Stimulated activated CD4-positive, alpha-beta T cell treated with anti-CD3 and anti-CD28 coated beads, Interleukin-4, amount 100 ng/mL, for 1 hour (primary cell): ENCODE results near the gene GRK4.
"Not testable (repeated sequence)": the region's sequence is repeated elsewhere in the genome, so short reads cannot be mapped to it uniquely, and the experiment has no call there.

ENCODE experiments used
- DNase-seq: peaks from one replicate; pipeline ENCODE4 v3.0.0-alpha.2; 2020

The GRK4 gene

DNA sequence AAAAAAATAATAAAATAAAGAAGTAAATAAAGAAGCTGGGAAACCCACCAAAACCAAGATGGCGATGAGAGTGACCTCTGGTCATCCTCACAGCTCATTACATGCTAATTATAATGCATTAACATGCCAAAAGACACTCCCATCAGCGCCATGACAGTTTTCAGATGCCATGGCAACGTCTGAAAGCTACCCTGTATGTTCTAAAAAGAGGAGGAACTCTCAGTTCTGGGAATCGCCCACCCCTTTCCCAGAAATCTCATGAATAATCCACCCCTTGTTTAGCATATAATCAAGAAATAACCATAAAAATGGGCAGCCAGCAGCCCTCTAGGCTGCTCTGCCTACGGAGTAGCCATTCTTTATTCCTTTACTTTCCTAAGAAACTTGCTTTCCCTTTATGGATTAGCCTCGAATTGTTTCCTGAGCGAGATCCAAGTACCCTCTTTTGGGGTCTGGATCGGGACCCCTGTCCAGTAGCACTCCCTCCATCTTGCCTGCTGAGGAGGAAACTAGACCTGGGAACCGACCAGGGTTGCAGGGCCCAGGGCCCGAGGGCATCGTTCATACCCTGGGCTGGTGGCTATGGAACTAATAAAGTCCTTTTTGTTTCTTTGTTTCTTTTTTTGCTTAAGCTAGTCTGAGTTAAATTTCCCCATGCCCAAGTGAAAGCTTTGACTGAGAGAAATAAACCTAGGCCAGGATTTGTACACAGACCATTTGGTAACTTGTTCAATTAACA lies 80.1 kb downstream of the GRK4 start:
- no peak for DNase-seq

GRCh38 chr4:3044870-3045819 lies 81.8 kb downstream of the GRK4 start:
- peak; percentile 30 for DNase-seq

DNA sequence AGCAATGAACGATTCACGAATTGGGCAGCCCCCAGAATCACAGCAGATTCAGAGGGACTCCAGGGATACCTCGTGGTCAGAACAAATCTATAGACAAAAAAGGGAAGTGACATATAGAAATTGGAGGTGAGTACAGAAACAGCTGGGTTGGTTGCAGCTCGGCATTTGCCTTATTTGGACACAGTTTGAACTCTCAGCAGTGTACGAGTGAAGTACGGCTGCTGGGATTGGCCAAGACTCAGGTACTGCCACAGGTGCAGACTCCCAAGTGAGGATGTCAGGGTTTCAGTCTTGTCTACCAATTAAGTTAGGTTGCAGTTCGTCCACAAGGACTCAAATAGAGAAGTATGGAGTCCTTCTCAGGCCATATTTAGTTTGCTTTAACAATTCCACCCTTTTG lies 82.8 kb downstream of the GRK4 start:
- no peak for DNase-seq

GRCh38 chr4:3046623-3047022 lies 83.3 kb downstream of the GRK4 start:
- no peak for DNase-seq

GRCh38 chr4:3047464-3048286 lies 84.3 kb downstream of the GRK4 start:
- peak; percentile 60 for DNase-seq

GRCh38 chr4:3051141-3051897 lies 87.9 kb downstream of the GRK4 start:
- DNase-seq, result not testable (repeated sequence)

DNA sequence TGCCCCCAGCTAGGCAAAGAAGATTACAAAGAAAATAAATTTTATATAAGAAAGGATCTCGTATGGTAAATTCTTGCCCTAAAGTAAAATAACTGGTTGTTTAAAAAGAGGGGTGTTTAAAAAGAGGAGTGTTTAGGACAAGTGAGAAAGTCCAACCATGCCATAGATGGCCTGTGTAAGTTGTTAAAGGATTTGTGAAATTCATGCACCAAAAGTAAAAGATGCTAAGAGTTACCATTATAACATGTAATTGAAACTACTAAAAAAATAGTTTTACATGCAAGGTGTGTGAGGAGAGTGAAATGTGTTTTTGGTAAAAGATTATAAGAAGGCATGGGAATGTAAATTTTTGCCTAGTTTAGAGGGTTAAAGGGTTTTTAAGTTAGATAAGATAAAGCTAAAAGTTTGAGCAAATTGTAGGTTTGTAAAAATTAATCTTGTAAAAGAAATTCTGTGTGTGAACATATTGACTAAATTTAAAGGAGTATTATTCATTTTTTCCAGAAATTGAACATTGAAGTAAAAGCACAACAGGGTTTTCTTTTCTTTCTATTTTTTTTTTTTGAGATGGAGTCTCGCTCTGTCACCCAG lies 90.9 kb downstream of the GRK4 start:
- no peak for DNase-seq

DNA sequence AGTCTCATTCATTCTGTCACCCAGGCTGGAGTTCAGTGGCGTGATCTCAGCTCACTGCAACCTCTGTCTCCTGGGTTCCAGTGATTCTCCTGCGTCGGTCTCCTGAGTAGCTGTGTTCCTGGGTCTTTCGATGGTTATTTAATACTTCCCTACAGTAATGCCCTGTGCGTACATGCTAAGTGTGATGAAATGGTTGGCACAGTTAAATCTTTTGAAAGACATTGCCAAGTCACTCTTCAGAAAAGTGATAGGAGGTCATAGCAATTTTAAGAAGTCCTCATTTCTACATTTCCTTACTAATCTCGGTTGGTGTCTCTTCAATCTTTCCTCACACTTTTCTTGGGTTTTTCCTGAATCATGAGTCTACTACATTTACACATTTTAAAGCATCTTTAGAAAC lies 96.6 kb downstream of the GRK4 start:
- DNase-seq, result no peak

DNA sequence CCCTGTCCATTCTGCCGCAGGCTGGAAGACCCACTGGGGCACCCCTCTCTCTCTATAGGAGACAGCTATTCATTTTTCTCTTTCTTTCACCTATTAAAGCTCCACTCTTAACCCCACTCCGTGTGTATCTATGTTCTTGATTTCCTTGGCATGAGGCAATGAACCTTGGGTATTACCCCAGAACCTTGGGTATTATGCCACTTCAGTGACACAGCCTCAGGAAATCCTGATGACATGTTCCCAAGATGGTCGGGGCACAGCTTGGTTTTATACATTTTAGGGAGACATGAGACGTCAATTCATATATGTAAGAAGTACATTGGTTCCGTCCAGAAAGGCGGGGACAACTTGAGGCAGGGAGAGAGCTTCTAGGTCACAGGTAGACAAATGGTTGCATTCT lies 97.6 kb downstream of the GRK4 start:
- no peak for DNase-seq

GRCh38 chr4:3062471-3062870 lies 99.1 kb downstream of the GRK4 start:
- DNase-seq, result no peak

GRCh38 chr4:3065551-3065950 lies 102.2 kb downstream of the GRK4 start:
- DNase-seq, result no peak

GRCh38 chr4:3066836-3067400 lies 103.5 kb downstream of the GRK4 start:
- DNase-seq, result no peak

GRCh38 chr4:3067473-3068001 lies 104.2 kb downstream of the GRK4 start:
- DNase-seq, result no peak

- no peak for DNase-seq
Measured at GRCh38 chr4:3069661-3070199, 106.4 kb downstream of the GRK4 start.

- no peak for DNase-seq
Measured at GRCh38 chr4:3070709-3071500, 107.5 kb downstream of the GRK4 start.

DNA sequence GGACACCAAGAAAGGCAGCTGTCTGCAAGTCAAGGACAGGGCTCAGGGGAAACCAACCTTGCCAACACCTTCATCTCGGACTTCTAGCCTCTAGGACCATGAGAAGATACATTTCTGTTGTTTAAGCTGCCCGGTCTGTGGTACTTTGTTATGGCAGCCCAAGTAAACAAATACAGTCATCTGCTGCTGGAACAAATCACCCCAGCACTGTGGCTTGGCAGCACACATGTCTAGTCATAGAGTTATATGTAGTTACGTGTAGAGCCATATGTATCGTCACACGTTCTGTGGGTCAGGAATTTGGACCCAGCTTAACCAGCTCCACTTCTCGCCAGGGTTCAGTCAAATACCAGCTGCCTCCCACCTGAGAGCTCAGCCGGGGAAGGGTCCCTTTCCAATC lies 108.4 kb downstream of the GRK4 start:
- no peak for DNase-seq

GRCh38 chr4:3073158-3074077 lies 110.0 kb downstream of the GRK4 start:
- no peak for DNase-seq

DNA sequence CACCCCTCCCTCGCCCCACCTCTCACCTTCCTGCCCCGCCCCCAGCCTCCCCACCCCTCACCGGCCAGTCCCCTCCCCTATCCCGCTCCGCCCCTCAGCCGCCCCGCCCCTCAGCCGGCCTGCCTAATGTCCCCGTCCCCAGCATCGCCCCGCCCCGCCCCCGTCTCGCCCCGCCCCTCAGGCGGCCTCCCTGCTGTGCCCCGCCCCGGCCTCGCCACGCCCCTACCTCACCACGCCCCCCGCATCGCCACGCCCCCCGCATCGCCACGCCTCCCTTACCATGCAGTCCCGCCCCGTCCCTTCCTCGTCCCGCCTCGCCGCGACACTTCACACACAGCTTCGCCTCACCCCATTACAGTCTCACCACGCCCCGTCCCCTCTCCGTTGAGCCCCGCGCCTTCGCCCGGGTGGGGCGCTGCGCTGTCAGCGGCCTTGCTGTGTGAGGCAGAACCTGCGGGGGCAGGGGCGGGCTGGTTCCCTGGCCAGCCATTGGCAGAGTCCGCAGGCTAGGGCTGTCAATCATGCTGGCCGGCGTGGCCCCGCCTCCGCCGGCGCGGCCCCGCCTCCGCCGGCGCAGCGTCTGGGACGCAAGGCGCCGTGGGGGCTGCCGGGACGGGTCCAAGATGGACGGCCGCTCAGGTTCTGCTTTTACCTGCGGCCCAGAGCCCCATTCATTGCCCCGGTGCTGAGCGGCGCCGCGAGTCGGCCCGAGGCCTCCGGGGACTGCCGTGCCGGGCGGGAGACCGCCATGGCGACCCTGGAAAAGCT lies 110.9 kb downstream of the GRK4 start, which contains the start of the genes HTT and HTT-AS:
Gene HTT (plus strand): TSS at position 604 of the 768 bp plus-strand sequence. CDS start 145 bp downstream, at position 749.
Gene HTT-AS (minus strand): TSS at position 461 of the 768 bp plus-strand sequence.
- peak; percentile 97 for DNase-seq
